GDM1 (cell line): ENCODE results near the gene AMN.

Experiments
- DNase-seq: peaks from one replicate; lab custom pipeline; 2025; lab: John Stamatoyannopoulos, UW

Gene AMN

GRCh38 chr14:102966681-102967505 lies 44.4 kb downstream of the AMN start:
- DNase-seq = no peak

- no peak for DNase-seq
Measured at GRCh38 chr14:102967506-102967795, 45.0 kb downstream of the AMN start.

- DNase-seq = no peak
Measured at GRCh38 chr14:102968306-102968705, 45.8 kb downstream of the AMN start.

- DNase-seq = no peak
Measured at GRCh38 chr14:102969060-102969791, 46.8 kb downstream of the AMN start.

- DNase-seq = no peak
Measured at GRCh38 chr14:102969901-102970300, 47.4 kb downstream of the AMN start.

GRCh38 chr14:102970496-102970895 lies 48.0 kb downstream of the AMN start:
- DNase-seq = no peak

- no peak for DNase-seq
Measured at GRCh38 chr14:102971314-102971713, 48.9 kb downstream of the AMN start.

- no peak for DNase-seq
Measured at GRCh38 chr14:102971836-102972606, 49.6 kb downstream of the AMN start.

- peak; percentile 17 for DNase-seq
Measured at GRCh38 chr14:102973706-102974285, 51.3 kb downstream of the AMN start.

GRCh38 chr14:102975662-102976061 lies 53.2 kb downstream of the AMN start:
- DNase-seq = no peak

- DNase-seq = no peak
Measured at GRCh38 chr14:102977475-102977874, 55.0 kb downstream of the AMN start.

GRCh38 chr14:102979406-102979805 lies 56.9 kb downstream of the AMN start:
- no peak for DNase-seq

- DNase-seq = no peak
Measured at GRCh38 chr14:102980409-102980810, 57.9 kb downstream of the AMN start.
